HG02759 (cell line): ENCODE measurements around the gene PDE11A.

ENCODE experiments used
- ATAC-seq: cut with Tn5 transposase; IDR thresholded peaks from one replicate; pipeline ENCODE4 v1.9.1; 2021; ENCODE audit warnings: mild to moderate bottlenecking, moderate library complexity; ENCODE audit not compliant: unreplicated experiment

PDE11A gene

GRCh38 chr2:177673602-177674595 is 398.7 kb downstream of the PDE11A start:
- no peak for ATAC-seq

GRCh38 chr2:177671662-177672061 is 400.9 kb downstream of the PDE11A start:
- ATAC-seq: no peak

- peak; percentile 58 for ATAC-seq
These were observed 401.6 kb downstream of the PDE11A start for GRCh38 chr2:177670791-177671535.

- ATAC-seq: no peak
These were observed 402.8 kb downstream of the PDE11A start for GRCh38 chr2:177669625-177670330.

GRCh38 chr2:177669201-177669600 is 403.4 kb downstream of the PDE11A start:
- no peak for ATAC-seq

GRCh38 chr2:177668617-177669016 is 404.0 kb downstream of the PDE11A start:
- ATAC-seq: no peak

- no peak for ATAC-seq
These were observed 405.0 kb downstream of the PDE11A start for GRCh38 chr2:177667626-177668025.

GRCh38 chr2:177666408-177666807 is 406.2 kb downstream of the PDE11A start:
- ATAC-seq: no peak

- no peak for ATAC-seq
These were observed 406.6 kb downstream of the PDE11A start for GRCh38 chr2:177665948-177666347.

GRCh38 chr2:177665328-177665727 is 407.2 kb downstream of the PDE11A start:
- no peak for ATAC-seq

GRCh38 chr2:177662895-177663294 is 409.7 kb downstream of the PDE11A start:
- no peak for ATAC-seq

- no peak for ATAC-seq
These were observed 411.8 kb downstream of the PDE11A start for GRCh38 chr2:177660742-177661141.

- ATAC-seq: no peak
These were observed 414.3 kb downstream of the PDE11A start for GRCh38 chr2:177658309-177658708.

GRCh38 chr2:177651833-177652232 is 420.7 kb downstream of the PDE11A start:
- ATAC-seq: no peak

GRCh38 chr2:177649568-177650518 is 422.7 kb downstream of the PDE11A start:
- ATAC-seq: no peak

- ATAC-seq: no peak
These were observed 425.8 kb downstream of the PDE11A start for GRCh38 chr2:177646791-177647190.

- ATAC-seq: no peak
These were observed 426.3 kb downstream of the PDE11A start for GRCh38 chr2:177646241-177646640.

GRCh38 chr2:177641331-177641730 is 431.2 kb downstream of the PDE11A start:
- ATAC-seq: no peak

- ATAC-seq: no peak
These were observed 432.2 kb downstream of the PDE11A start for GRCh38 chr2:177640423-177640822.
